A673 (cell line): ENCODE data around the gene SMIM28.

ENCODE experiments used
- EZH2 ChIP-seq: fragments of 200-600 bp; sonication (generic); IDR thresholded peaks from 2 replicates; pipeline ENCODE4 v1.6.1; 2017; ENCODE audit warnings: borderline replicate concordance, low read depth, mild to moderate bottlenecking, mixed read lengths, antibody characterized with exemption, low read length; ENCODE audit not compliant: poor library complexity, severe bottlenecking
- TF ChIP-seq, protein P1 (sequence below): fragments of 300-800, 200-600 bp; sonication (generic); conservative IDR thresholded peaks from 2 replicates; pipeline ENCODE4 v1.5.1; 2017; ENCODE audit warnings: low read depth, mild to moderate bottlenecking, antibody characterized with exemption, low read length, moderate library complexity, mixed read lengths

DNA sequence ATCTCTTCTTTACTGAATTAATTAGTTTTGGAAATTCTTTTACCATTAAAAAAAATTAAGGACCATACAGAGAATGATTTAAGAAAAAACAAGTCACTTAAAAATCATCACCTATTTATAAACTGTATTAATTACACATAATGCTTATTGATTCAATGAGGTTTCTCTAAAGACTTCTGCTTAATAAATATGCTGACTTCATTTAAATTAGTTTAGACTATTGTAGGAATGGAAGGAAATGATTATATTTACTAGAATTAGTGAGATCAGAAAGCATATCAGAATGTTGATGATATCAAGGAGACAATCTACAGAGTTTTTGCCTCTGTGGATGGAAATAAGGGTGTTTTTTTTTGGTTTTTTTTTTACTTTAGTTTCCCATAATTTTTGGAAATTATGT is 34.6 kb upstream of the SMIM28 start:
- no peak for TF ChIP-seq EZH2
- TF ChIP-seq, protein P1, sequence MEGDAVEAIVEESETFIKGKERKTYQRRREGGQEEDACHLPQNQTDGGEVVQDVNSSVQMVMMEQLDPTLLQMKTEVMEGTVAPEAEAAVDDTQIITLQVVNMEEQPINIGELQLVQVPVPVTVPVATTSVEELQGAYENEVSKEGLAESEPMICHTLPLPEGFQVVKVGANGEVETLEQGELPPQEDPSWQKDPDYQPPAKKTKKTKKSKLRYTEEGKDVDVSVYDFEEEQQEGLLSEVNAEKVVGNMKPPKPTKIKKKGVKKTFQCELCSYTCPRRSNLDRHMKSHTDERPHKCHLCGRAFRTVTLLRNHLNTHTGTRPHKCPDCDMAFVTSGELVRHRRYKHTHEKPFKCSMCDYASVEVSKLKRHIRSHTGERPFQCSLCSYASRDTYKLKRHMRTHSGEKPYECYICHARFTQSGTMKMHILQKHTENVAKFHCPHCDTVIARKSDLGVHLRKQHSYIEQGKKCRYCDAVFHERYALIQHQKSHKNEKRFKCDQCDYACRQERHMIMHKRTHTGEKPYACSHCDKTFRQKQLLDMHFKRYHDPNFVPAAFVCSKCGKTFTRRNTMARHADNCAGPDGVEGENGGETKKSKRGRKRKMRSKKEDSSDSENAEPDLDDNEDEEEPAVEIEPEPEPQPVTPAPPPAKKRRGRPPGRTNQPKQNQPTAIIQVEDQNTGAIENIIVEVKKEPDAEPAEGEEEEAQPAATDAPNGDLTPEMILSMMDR, result no peak
